ENCODE data around the gene SDR9C7. TPM values are rescaled to one million over a fixed set of nuclear protein-coding genes. Genes with fewer than 3 reads are reported as not detected.
"Not testable (repeated sequence)": the region's sequence is repeated elsewhere in the genome, so short reads cannot be mapped to it uniquely, and the experiment has no call there.

The SDR9C7 gene
- total RNA-seq (under 1 TPM in 1 of 2 donors, not detected in 1; 0.48 TPM), polyA plus RNA-seq (under 1 TPM in 1 of 2 donors, not detected in 1; 0.18 TPM)
- long read RNA-seq, donor 1: 0 reads
- long read RNA-seq, donor 2: 0 reads

GRCh38 chr12:56933826-56934625 lies at the start of gene SDR9C7:
Gene SDR9C7 (minus strand): TSS chr12:56934408. CDS start chr12:56934261, 147 bp downstream.
- Histone ChIP-seq H3K4me1 (ENCODE audit: control insufficient read depth in 1 of 2, insufficient read depth in 2 of 2, low read length in 2 of 2) (no peaks in the 10 kb centered on the region), H3K27me3 (ENCODE audit: control insufficient read depth in 1 of 2, insufficient read depth in 2 of 2, low read length in 1 of 2) (no peaks in the 10 kb centered on the region), H3K9me3 (ENCODE audit: control insufficient read depth, low read length) (no peaks in the 10 kb centered on the region), H3K4me3 (ENCODE audit: low read length in 2 of 2) (no peak within 1 kb of the TSS), H3K36me3 (ENCODE audit: control insufficient read depth in 1 of 2, insufficient read depth in 2 of 2, low read length in 1 of 2) (no peaks in the 10 kb centered on the region), H3K27ac (ENCODE audit: low read depth in 1 of 2, low read length in 2 of 2) (no peak within 1 kb of the TSS)
- WGBS, 2 donors: 90 to 92% methylated on average over 15 of the region's 15 CpGs
- intact Hi-C loops (cut with DNase I): no loop called here
- DNase-seq (no peak), ATAC-seq (ENCODE audit: low FRiP score) (no peak)

- DNase-seq: no peak
Measured at GRCh38 chr12:56983386-56983785, 49.2 kb upstream of the SDR9C7 start.

GRCh38 chr12:56982578-56983236 lies 48.5 kb upstream of the SDR9C7 start:
- ATAC-seq (ENCODE audit: low FRiP score); H3K9me3 ChIP-seq (ENCODE audit: control insufficient read depth, low read length); H3K27me3 ChIP-seq (ENCODE audit: control insufficient read depth in 1 of 2, insufficient read depth in 2 of 2, low read length in 1 of 2); H3K27ac ChIP-seq (ENCODE audit: low read depth in 1 of 2, low read length in 2 of 2); H3K4me3 ChIP-seq (ENCODE audit: low read length in 2 of 2); H3K4me1 ChIP-seq (ENCODE audit: control insufficient read depth in 1 of 2, insufficient read depth in 2 of 2, low read length in 2 of 2); intact Hi-C loops (cut with DNase I); DNase-seq; H3K36me3 ChIP-seq (ENCODE audit: control insufficient read depth in 1 of 2, insufficient read depth in 2 of 2, low read length in 1 of 2): not testable (repeated sequence)
- WGBS, 2 donors: 88 to 94% methylated on average over 3 of the region's 3 CpGs

More at GRCh38 chr12:56983386-56983785, 49.2 kb upstream of the SDR9C7 start:
- Histone ChIP-seq H3K36me3 (ENCODE audit: control insufficient read depth in 1 of 2, insufficient read depth in 2 of 2, low read length in 1 of 2) (no peaks in the 10 kb centered on the region), H3K4me1 (ENCODE audit: control insufficient read depth in 1 of 2, insufficient read depth in 2 of 2, low read length in 2 of 2) (no peaks in the 10 kb centered on the region), H3K27ac (ENCODE audit: low read depth in 1 of 2, low read length in 2 of 2) (no peak overlapping the region), H3K4me3 (ENCODE audit: low read length in 2 of 2) (no peak overlapping the region), H3K9me3 (ENCODE audit: control insufficient read depth, low read length) (no peaks in the 10 kb centered on the region), H3K27me3 (ENCODE audit: control insufficient read depth in 1 of 2, insufficient read depth in 2 of 2, low read length in 1 of 2) (no peaks in the 10 kb centered on the region)
- 72 to 88% methylated on average over 4 of the region's 4 CpGs for WGBS, 2 donors
- no peak for ATAC-seq (ENCODE audit: low FRiP score)
- intact Hi-C loops (cut with DNase I): no loop called here

DNA sequence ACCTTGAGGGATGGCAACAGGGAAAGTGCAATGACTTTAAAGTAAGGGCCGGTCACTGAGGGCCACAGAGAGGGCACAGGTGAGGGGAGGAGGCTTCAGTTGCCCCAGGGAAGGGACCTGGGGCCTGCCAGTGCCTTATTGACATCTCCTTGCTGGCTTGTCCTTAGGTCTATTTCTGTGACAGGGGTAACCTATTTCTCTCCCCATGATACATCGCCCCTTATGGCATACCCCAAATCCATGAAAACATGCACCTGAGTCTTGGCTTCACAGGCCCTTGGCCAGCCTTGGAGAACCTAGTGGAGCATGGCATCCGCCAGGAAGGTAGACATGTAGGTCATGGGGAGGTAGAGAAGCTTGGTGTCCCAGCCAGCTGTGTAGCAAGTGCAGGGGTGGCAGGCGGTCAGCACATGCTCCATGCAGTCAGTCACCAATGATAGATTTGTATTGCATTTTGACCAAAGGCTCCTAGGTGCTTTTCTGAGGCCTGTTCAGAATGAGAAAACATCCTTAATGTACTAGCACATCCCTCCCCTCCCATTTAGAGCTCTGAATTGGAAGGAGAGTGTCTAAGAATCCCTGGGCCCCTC lies 46.8 kb upstream of the SDR9C7 start:
- ATAC-seq (ENCODE audit: low FRiP score) (no peak), DNase-seq (no peak)
- H3K27ac ChIP-seq (ENCODE audit: low read depth in 1 of 2, low read length in 2 of 2): no peak overlapping the region
- no peaks in the 10 kb centered on the region for H3K27me3 ChIP-seq (ENCODE audit: control insufficient read depth in 1 of 2, insufficient read depth in 2 of 2, low read length in 1 of 2)
- no peaks in the 10 kb centered on the region for H3K36me3 ChIP-seq (ENCODE audit: control insufficient read depth in 1 of 2, insufficient read depth in 2 of 2, low read length in 1 of 2)
- no peaks in the 10 kb centered on the region for H3K9me3 ChIP-seq (ENCODE audit: control insufficient read depth, low read length)
- no peak overlapping the region for H3K4me3 ChIP-seq (ENCODE audit: low read length in 2 of 2)
- H3K4me1 ChIP-seq (ENCODE audit: control insufficient read depth in 1 of 2, insufficient read depth in 2 of 2, low read length in 2 of 2): no peaks in the 10 kb centered on the region
- WGBS, 2 donors: 95 to 96% methylated on average over 4 of the region's 4 CpGs
- intact Hi-C loops (cut with DNase I): no loop called here

- 96 to 97% methylated on average over 6 of the region's 6 CpGs for WGBS, 2 donors
- Histone ChIP-seq H3K27me3 (ENCODE audit: control insufficient read depth in 1 of 2, insufficient read depth in 2 of 2, low read length in 1 of 2) (no peaks in the 10 kb centered on the region), H3K27ac (ENCODE audit: low read depth in 1 of 2, low read length in 2 of 2) (no peak overlapping the region), H3K36me3 (ENCODE audit: control insufficient read depth in 1 of 2, insufficient read depth in 2 of 2, low read length in 1 of 2) (no peaks in the 10 kb centered on the region), H3K4me3 (ENCODE audit: low read length in 2 of 2) (no peak overlapping the region), H3K4me1 (ENCODE audit: control insufficient read depth in 1 of 2, insufficient read depth in 2 of 2, low read length in 2 of 2) (no peaks in the 10 kb centered on the region), H3K9me3 (ENCODE audit: control insufficient read depth, low read length) (no peaks in the 10 kb centered on the region)
- DNase-seq (no peak), ATAC-seq (ENCODE audit: low FRiP score) (no peak)
- intact Hi-C loops (cut with DNase I): no loop called here
Measured at GRCh38 chr12:56980268-56980667, 46.1 kb upstream of the SDR9C7 start.

GRCh38 chr12:56979628-56980027 lies 45.4 kb upstream of the SDR9C7 start:
- WGBS, 2 donors: 95 to 96% methylated on average over 3 of the region's 3 CpGs
- H3K27ac ChIP-seq (ENCODE audit: low read depth in 1 of 2, low read length in 2 of 2): no peak overlapping the region
- H3K27me3 ChIP-seq (ENCODE audit: control insufficient read depth in 1 of 2, insufficient read depth in 2 of 2, low read length in 1 of 2): no peaks in the 10 kb centered on the region
- H3K9me3 ChIP-seq (ENCODE audit: control insufficient read depth, low read length): no peaks in the 10 kb centered on the region
- ATAC-seq (ENCODE audit: low FRiP score) (no peak), DNase-seq (no peak)
- intact Hi-C loops (cut with DNase I): loop anchor here in 1 of 2 donors (5.0 kb wide), 1 partner anchor 207 kb away; no protein-coding TSS in a partner anchor
- no peaks in the 10 kb centered on the region for H3K4me1 ChIP-seq (ENCODE audit: control insufficient read depth in 1 of 2, insufficient read depth in 2 of 2, low read length in 2 of 2)
- no peaks in the 10 kb centered on the region for H3K36me3 ChIP-seq (ENCODE audit: control insufficient read depth in 1 of 2, insufficient read depth in 2 of 2, low read length in 1 of 2)
- H3K4me3 ChIP-seq (ENCODE audit: low read length in 2 of 2): no peak overlapping the region

GRCh38 chr12:56978397-56979138 lies 44.4 kb upstream of the SDR9C7 start:
- Histone ChIP-seq H3K27me3 (ENCODE audit: control insufficient read depth in 1 of 2, insufficient read depth in 2 of 2, low read length in 1 of 2) (no peaks in the 10 kb centered on the region), H3K4me3 (ENCODE audit: low read length in 2 of 2) (no peak overlapping the region), H3K27ac (ENCODE audit: low read depth in 1 of 2, low read length in 2 of 2) (no peak overlapping the region), H3K36me3 (ENCODE audit: control insufficient read depth in 1 of 2, insufficient read depth in 2 of 2, low read length in 1 of 2) (no peaks in the 10 kb centered on the region), H3K9me3 (ENCODE audit: control insufficient read depth, low read length) (no peaks in the 10 kb centered on the region), H3K4me1 (ENCODE audit: control insufficient read depth in 1 of 2, insufficient read depth in 2 of 2, low read length in 2 of 2) (no peaks in the 10 kb centered on the region)
- WGBS, 2 donors: 78 to 87% methylated on average over 3 of the region's 3 CpGs
- DNase-seq: no peak
- intact Hi-C loops (cut with DNase I): loop anchor here in 1 of 2 donors (5.0 kb wide), 1 partner anchor 206 kb away; no protein-coding TSS in a partner anchor
- ATAC-seq (ENCODE audit: low FRiP score): no peak

- ATAC-seq (ENCODE audit: low FRiP score); H3K36me3 ChIP-seq (ENCODE audit: control insufficient read depth in 1 of 2, insufficient read depth in 2 of 2, low read length in 1 of 2); DNase-seq; H3K27ac ChIP-seq (ENCODE audit: low read depth in 1 of 2, low read length in 2 of 2); H3K4me3 ChIP-seq (ENCODE audit: low read length in 2 of 2); H3K27me3 ChIP-seq (ENCODE audit: control insufficient read depth in 1 of 2, insufficient read depth in 2 of 2, low read length in 1 of 2); H3K9me3 ChIP-seq (ENCODE audit: control insufficient read depth, low read length); H3K4me1 ChIP-seq (ENCODE audit: control insufficient read depth in 1 of 2, insufficient read depth in 2 of 2, low read length in 2 of 2): not testable (repeated sequence)
- WGBS, 2 donors: 81 to 85% methylated on average over 4 of the region's 4 CpGs
- intact Hi-C loops (cut with DNase I): loop anchor here in 1 of 2 donors (5.0 kb wide), 1 partner anchor 205 kb away; no protein-coding TSS in a partner anchor
Measured at GRCh38 chr12:56977361-56977760, 43.2 kb upstream of the SDR9C7 start.

Data from aorta (tissue), 5 donors.